Posterior vena cava (tissue), 2 donors: ENCODE measurements around the gene SMTNL2. TPM values are rescaled to one million over a fixed set of nuclear protein-coding genes. Genes with fewer than 3 reads are reported as not detected.

Experiments used
- DNase-seq: peaks from one replicate; pipeline ENCODE4 v3.0.0-alpha.2; 2020; ENCODE audit warnings: low spot score
- intact Hi-C, 2 donors: fragments of 100-400 bp; cut with DNase I; formaldehyde crosslinking; loops; one replicate each; pipeline versions ENCODE4 v1.14.1 to v1.14.2; 2022 to 2023
- total RNA-seq, 2 donors: library from RNA; stranded (reverse); fragmentation: NEBNext Ultra II Directional; extraction: Animal tissue kit (Norgen Biotek cat#: 25700); gene quantifications; one replicate each; pipeline ENCODE4 v1.2.1, GENCODE V29; 2021
- donor health status: DM: yes; HTN: yes; CAD: no.
- donor health status: DM: yes; HTN: yes; CAD: no.

SMTNL2 gene
- total RNA-seq, 2 donors from 2014 or later = 2.0 to 3.0 TPM

- peak; percentile 29 for DNase-seq
- intact Hi-C loops = no loop called here
Observed at GRCh38 chr17:4556996-4557395, 27.3 kb upstream of the SMTNL2 start.

GRCh38 chr17:4557626-4558346, 26.5 kb upstream of the SMTNL2 start:
- peak; percentile 67 for DNase-seq
- intact Hi-C loops = no loop called here

- intact Hi-C loops = no loop called here
Observed at GRCh38 chr17:4558347-4558971, 25.9 kb upstream of the SMTNL2 start.

GRCh38 chr17:4559139-4559791, 25.1 kb upstream of the SMTNL2 start:
- intact Hi-C loops = no loop called here
- DNase-seq = peak; percentile 72

More at GRCh38 chr17:4558347-4558971, 25.9 kb upstream of the SMTNL2 start:
- peak; percentile 71 for DNase-seq

GRCh38 chr17:4559966-4560365, 24.4 kb upstream of the SMTNL2 start:
- DNase-seq = peak; percentile 69
- intact Hi-C loops = no loop called here

- intact Hi-C loops = no loop called here
- peak; percentile 66 for DNase-seq
Observed at GRCh38 chr17:4560421-4560820, 23.9 kb upstream of the SMTNL2 start, which contains the start of gene GGT6. Gene GGT6 (minus strand): TSS chr17:4560577. CDS start chr17:4560521, 56 bp downstream.

GRCh38 chr17:4560837-4561256, 23.5 kb upstream of the SMTNL2 start:
- DNase-seq = peak; percentile 58
- intact Hi-C loops = no loop called here

- intact Hi-C loops = loop anchor here in 1 of 2 donors (1.0 kb wide), 1 partner anchor 63 kb away; no protein-coding TSS in a partner anchor
- peak; percentile 58 for DNase-seq
Observed at GRCh38 chr17:4562015-4562969, 22.0 kb upstream of the SMTNL2 start.

GRCh38 chr17:4565209-4566141, 18.9 kb upstream of the SMTNL2 start:
- intact Hi-C loops = loop anchor here in 1 of 2 donors (5.0 kb wide), 1 partner anchor 57 kb away; no protein-coding TSS in a partner anchor
- peak; percentile 85 for DNase-seq

GRCh38 chr17:4566785-4567184, 17.5 kb upstream of the SMTNL2 start:
- DNase-seq = peak; percentile 63
- intact Hi-C loops = loop anchor here in 1 of 2 donors (5.0 kb wide), 1 partner anchor 56 kb away; no protein-coding TSS in a partner anchor

- intact Hi-C loops = loop anchor here (1.0 to 5.0 kb wide), 2 partner anchors 53 to 64 kb away; no protein-coding TSS in a partner anchor
- no peak for DNase-seq
Observed at GRCh38 chr17:4569591-4569990, 14.7 kb upstream of the SMTNL2 start.

- DNase-seq = no peak
- intact Hi-C loops = no loop called here
Observed at GRCh38 chr17:4572131-4572530, 12.2 kb upstream of the SMTNL2 start.

GRCh38 chr17:4573115-4573514, 11.2 kb upstream of the SMTNL2 start:
- intact Hi-C loops = no loop called here
- no peak for DNase-seq

- intact Hi-C loops = no loop called here
Observed at GRCh38 chr17:4573669-4574068, 10.7 kb upstream of the SMTNL2 start.

GRCh38 chr17:4574448-4575045, 9.8 kb upstream of the SMTNL2 start:
- intact Hi-C loops = no loop called here
- peak; percentile 36 for DNase-seq

More at GRCh38 chr17:4573669-4574068, 10.7 kb upstream of the SMTNL2 start:
- no peak for DNase-seq

- no peak for DNase-seq
- intact Hi-C loops = no loop called here
Observed at GRCh38 chr17:4576161-4576558, 8.2 kb upstream of the SMTNL2 start.

GRCh38 chr17:4576729-4577322, 7.5 kb upstream of the SMTNL2 start:
- intact Hi-C loops = no loop called here
- DNase-seq = peak; percentile 66
